Loucy (cell line): ENCODE data around the gene TMEM87B.

Experiments
- H2AFZ ChIP-seq: fragments of 200-600 bp; sonication (generic); 2 replicates; pipeline ENCODE4 v1.6.0; 2016; ENCODE audit warnings: antibody characterized with exemption, mild to moderate bottlenecking, low read length, moderate library complexity
- H3F3A ChIP-seq: fragments of 200-600 bp; 2 replicates; pipeline ENCODE4 v1.6.0; 2016; ENCODE audit warnings: antibody characterized with exemption, low read depth, mild to moderate bottlenecking
- H3K27me3 ChIP-seq: fragments of 200-600 bp; sonication (generic); 2 replicates; pipeline ENCODE4 v1.6.1; 2014; ENCODE audit warnings: low read length, mild to moderate bottlenecking; ENCODE audit not compliant: insufficient read depth, poor library complexity, severe bottlenecking
- H3K36me3 ChIP-seq: fragments of 200-600 bp; sonication (generic); 2 replicates; pipeline ENCODE4 v1.6.1; 2016; ENCODE audit warnings: low read length; ENCODE audit not compliant: insufficient read depth
- H3K4me1 ChIP-seq: fragments of 200-600 bp; sonication (generic); 2 replicates; pipeline ENCODE4 v1.5.1; 2014; ENCODE audit warnings: low read length, mild to moderate bottlenecking; ENCODE audit not compliant: insufficient read depth, poor library complexity, severe bottlenecking
- H3K4me2 ChIP-seq: fragments of 200-600 bp; sonication (generic); 2 replicates; pipeline ENCODE4 v1.6.0; 2014; ENCODE audit warnings: antibody characterized with exemption, low read length, low read depth, mild to moderate bottlenecking; ENCODE audit not compliant: poor library complexity, severe bottlenecking
- H3K4me3 ChIP-seq: fragments of 200-600 bp; sonication (generic); 2 replicates; pipeline ENCODE4 v1.5.1; 2014; ENCODE audit warnings: low read length, mild to moderate bottlenecking, mixed read lengths; ENCODE audit not compliant: poor library complexity, severe bottlenecking
- H3K79me2 ChIP-seq: fragments of 200-600 bp; sonication (generic); 2 replicates; pipeline ENCODE4 v1.6.1; 2014; ENCODE audit warnings: low read length; ENCODE audit not compliant: insufficient read depth
- H3K9ac ChIP-seq: fragments of 200-600 bp; sonication (generic); 2 replicates; pipeline ENCODE4 v1.6.0; 2014; ENCODE audit warnings: mild to moderate bottlenecking, low read depth, low read length, moderate library complexity; ENCODE audit not compliant: poor library complexity, severe bottlenecking
- H3K9me2 ChIP-seq: fragments of 200-600 bp; sonication (generic); replicated peaks from 2 replicates; pipeline ENCODE4 v1.6.1; 2016; ENCODE audit warnings: low read depth, low read length, mixed read lengths
- H3K9me3 ChIP-seq: fragments of 200-600 bp; sonication (generic); 2 replicates; pipeline ENCODE4 v1.6.1; 2014; ENCODE audit warnings: mild to moderate bottlenecking, antibody characterized with exemption, low read length, low read depth; ENCODE audit not compliant: insufficient read depth
- H4K20me1 ChIP-seq: fragments of 200-600 bp; sonication (generic); 2 replicates; pipeline ENCODE4 v1.6.0; 2014; ENCODE audit warnings: antibody characterized with exemption, low read length, mild to moderate bottlenecking; ENCODE audit not compliant: insufficient read depth, poor library complexity, severe bottlenecking
- CTCF ChIP-seq: fragments of 200-600 bp; sonication (generic); conservative IDR thresholded peaks from 2 replicates; pipeline ENCODE4 v1.5.1; 2014; ENCODE audit warnings: mild to moderate bottlenecking, antibody characterized with exemption, low read length
- EZH2phosphoT487 ChIP-seq: fragments of 200-600 bp; IDR thresholded peaks from 2 replicates; pipeline ENCODE4 v1.6.1; 2018; ENCODE audit warnings: antibody characterized with exemption, mild to moderate bottlenecking, moderate library complexity, borderline replicate concordance

Gene TMEM87B

DNA sequence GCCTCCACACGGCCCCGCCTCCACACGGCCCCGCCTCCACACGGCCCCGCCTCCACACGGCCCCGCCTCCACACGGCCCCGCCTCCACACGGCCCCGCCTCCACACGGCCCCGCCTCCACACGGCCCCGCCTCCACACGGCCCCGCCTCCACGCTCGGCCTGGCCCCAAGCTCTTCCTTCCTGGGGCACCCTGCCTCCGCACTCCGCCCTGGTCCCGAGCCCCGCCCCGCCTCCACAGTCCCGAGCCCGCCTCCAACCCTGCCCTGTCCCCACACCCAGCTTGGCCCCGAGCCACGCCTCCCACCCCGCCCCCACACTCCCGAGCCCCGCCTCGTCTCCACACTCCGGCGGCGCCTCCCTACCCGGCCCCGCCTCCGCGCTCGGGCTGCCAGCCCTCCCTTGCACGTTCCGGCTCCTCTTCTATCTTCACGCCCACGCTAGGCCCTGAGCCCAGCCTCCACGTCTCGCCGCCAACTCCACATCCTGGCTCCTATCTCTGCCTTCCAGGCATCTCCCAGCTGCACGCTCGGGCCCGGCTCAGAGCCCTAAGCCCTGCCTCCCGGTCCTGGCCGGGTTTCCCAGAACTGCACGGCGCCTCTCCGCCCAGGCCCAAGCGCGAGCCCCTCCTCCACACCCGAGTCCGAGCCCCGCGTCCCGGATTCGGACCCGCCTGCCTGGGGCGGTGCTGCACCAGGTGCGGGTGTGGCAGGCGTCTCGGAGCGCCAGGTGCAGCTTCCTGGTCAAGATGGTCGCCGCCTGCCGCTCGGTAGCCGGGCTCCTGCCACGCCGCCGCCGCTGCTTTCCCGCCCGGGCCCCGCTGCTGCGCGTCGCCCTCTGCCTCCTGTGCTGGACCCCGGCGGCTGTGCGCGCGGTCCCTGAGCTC, at the start of gene TMEM87B:
TMEM87B (plus strand) TSS at position 423 of the 883 bp plus-strand sequence; CDS start at position 746, 323 bp downstream.
- H3K36me3 ChIP-seq, result no peaks in the 10 kb centered on the region
- peak within 1 kb of the TSS; percentile 81 for H3K4me2 ChIP-seq
- H3K9ac ChIP-seq, result peak within 1 kb of the TSS; percentile 88
- no peak for TF ChIP-seq CTCF
- no peak for TF ChIP-seq EZH2phosphoT487
- peaks cover 31% of the 10 kb centered on the region for H3K79me2 ChIP-seq
- H3K4me1 ChIP-seq, result peaks cover 29% of the 10 kb centered on the region
- peaks cover 12% of the 10 kb centered on the region for H4K20me1 ChIP-seq
- no peaks in the 10 kb centered on the region for H3K27me3 ChIP-seq
- H3K9me3 ChIP-seq, result no peaks in the 10 kb centered on the region
- H2AFZ ChIP-seq, result peak within 1 kb of the TSS; percentile 88
- H3K4me3 ChIP-seq, result peak within 1 kb of the TSS; percentile 78
- no peaks in the 10 kb centered on the region for H3F3A ChIP-seq
- H3K9me2 ChIP-seq, result no peaks in the 10 kb centered on the region

- H3F3A ChIP-seq, result no peaks in the 10 kb centered on the region
- H3K27me3 ChIP-seq, result no peaks in the 10 kb centered on the region
- no peak overlapping the region for H3K4me2 ChIP-seq
- H3K79me2 ChIP-seq, result no peaks in the 10 kb centered on the region
- TF ChIP-seq EZH2phosphoT487 (no peak), CTCF (no peak)
- H3K9ac ChIP-seq, result no peak overlapping the region
- no peaks in the 10 kb centered on the region for H4K20me1 ChIP-seq
- no peak overlapping the region for H2AFZ ChIP-seq
- peaks cover 9% of the 10 kb centered on the region for H3K4me1 ChIP-seq
- no peaks in the 10 kb centered on the region for H3K9me2 ChIP-seq
- H3K9me3 ChIP-seq, result no peaks in the 10 kb centered on the region
- no peak overlapping the region for H3K4me3 ChIP-seq
- H3K36me3 ChIP-seq, result peaks cover 23% of the 10 kb centered on the region; the same call in 1 of the 2 replicates
These were observed 49.5 kb upstream of the TMEM87B start for GRCh38 chr2:112005406-112006075.

DNA sequence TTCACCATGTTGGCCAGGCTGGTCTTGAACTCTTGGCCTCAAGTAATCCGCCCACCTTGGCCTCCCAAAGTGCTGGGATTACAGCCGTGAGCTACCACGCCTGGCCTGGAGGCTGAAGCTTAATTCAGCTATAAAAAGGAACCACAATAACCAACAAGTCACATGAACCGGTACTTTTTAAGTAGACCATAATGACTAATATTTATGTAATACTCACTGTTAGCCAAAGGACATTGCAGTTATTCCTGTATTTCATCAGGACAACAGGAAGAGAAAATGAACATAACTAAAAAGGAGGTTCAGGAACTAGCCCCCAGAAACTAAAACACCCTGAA, 49.0 kb upstream of the TMEM87B start:
- H3K79me2 ChIP-seq, result no peaks in the 10 kb centered on the region
- peaks cover 28% of the 10 kb centered on the region; the same call in 1 of the 2 replicates for H3K36me3 ChIP-seq
- TF ChIP-seq EZH2phosphoT487 (no peak), CTCF (no peak)
- H3K9me3 ChIP-seq, result no peaks in the 10 kb centered on the region
- H3K9me2 ChIP-seq, result no peaks in the 10 kb centered on the region
- H3K27me3 ChIP-seq, result no peaks in the 10 kb centered on the region
- H2AFZ ChIP-seq, result no peak overlapping the region
- H3K4me3 ChIP-seq, result no peak overlapping the region
- H3K9ac ChIP-seq, result no peak overlapping the region
- peaks cover 9% of the 10 kb centered on the region for H3K4me1 ChIP-seq
- no peak overlapping the region for H3K4me2 ChIP-seq
- H4K20me1 ChIP-seq, result no peaks in the 10 kb centered on the region
- H3F3A ChIP-seq, result no peaks in the 10 kb centered on the region
